ENCODE measurements around the gene PABPN1L.

DNA sequence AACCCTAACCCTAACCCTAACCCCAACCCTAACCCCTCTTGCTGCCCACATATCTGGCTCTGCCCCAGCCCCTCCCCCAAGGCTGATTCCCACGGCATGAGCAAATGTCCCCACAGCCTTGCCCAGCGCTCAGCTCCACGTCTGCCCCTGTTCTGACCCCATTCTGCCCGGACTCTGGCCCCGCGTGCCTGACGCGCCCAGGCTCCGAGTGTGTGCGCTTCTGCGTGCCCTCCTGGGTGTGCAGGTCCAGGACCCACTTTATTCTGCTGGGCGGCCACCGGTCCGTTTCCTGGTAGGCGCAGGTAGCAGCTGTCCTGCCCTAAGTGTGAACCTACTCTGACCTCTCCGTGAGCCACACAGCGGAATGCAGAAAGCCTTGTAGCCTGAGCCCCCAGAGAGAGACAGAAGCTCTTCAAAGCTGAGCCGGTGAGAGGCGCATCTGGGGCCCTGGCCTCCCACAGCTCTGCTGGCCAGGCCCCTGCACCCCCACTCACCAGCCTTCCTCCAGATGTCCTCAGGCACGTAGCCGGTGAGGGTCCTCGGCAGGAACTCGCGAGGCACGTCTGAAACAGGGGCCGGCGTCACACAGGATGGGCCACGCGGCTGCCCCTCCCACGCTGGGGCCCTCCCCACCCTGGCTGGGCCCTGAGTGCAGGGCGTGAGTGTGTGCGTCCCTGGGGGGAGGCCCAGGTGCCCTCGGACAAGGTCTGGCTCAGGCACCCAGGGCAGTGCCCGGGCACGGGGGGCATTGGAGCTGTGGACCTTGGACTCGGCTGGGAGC lies 14.0 kb upstream of the PABPN1L start:
- TF ChIP-seq, protein P1, sequence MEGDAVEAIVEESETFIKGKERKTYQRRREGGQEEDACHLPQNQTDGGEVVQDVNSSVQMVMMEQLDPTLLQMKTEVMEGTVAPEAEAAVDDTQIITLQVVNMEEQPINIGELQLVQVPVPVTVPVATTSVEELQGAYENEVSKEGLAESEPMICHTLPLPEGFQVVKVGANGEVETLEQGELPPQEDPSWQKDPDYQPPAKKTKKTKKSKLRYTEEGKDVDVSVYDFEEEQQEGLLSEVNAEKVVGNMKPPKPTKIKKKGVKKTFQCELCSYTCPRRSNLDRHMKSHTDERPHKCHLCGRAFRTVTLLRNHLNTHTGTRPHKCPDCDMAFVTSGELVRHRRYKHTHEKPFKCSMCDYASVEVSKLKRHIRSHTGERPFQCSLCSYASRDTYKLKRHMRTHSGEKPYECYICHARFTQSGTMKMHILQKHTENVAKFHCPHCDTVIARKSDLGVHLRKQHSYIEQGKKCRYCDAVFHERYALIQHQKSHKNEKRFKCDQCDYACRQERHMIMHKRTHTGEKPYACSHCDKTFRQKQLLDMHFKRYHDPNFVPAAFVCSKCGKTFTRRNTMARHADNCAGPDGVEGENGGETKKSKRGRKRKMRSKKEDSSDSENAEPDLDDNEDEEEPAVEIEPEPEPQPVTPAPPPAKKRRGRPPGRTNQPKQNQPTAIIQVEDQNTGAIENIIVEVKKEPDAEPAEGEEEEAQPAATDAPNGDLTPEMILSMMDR (IDR thresholded peaks at IDR 0.05; ENCODE audit: low read length) = no peak
- TF ChIP-seq EZH2 (optimal IDR thresholded peaks at IDR 0.05; ENCODE audit: low read depth, low read length) (no peak), EZH2phosphoT487 (IDR thresholded peaks at IDR 0.05; ENCODE audit: low read length) (no peak)

Measured in MM.1S (cell line).